SK-N-MC (cell line): Measurements from ENCODE around the gene CDYL.

Experiments
- DNase-seq: peaks from one replicate; pipeline ENCODE4 v3.0.0-alpha.2; 2011; ENCODE audit warnings: low read depth, low spot score
- H3K27ac ChIP-seq: fragments of 200-600 bp; sonication (generic); 2 replicates; pipeline ENCODE4 v1.5.1; 2016; ENCODE audit warnings: mixed run types
- H3K36me3 ChIP-seq: fragments of 200-600 bp; sonication (generic); 2 replicates; pipeline ENCODE4 v1.6.1; 2017; ENCODE audit warnings: antibody characterized with exemption, low read length, mixed read lengths; ENCODE audit not compliant: insufficient read depth
- H3K4me3 ChIP-seq: fragments of 200-600 bp; sonication (generic); 2 replicates; pipeline ENCODE4 v1.5.1; 2016
- H3K9ac ChIP-seq: fragments of 200-600 bp; sonication (generic); 2 replicates; pipeline ENCODE4 v1.8.0; 2017; ENCODE audit warnings: mixed run types, mixed read lengths; ENCODE audit not compliant: insufficient read length
- H3K9me3 ChIP-seq: fragments of 200-600 bp; sonication (generic); 2 replicates; pipeline ENCODE4 v1.6.1; 2017; ENCODE audit warnings: low read depth, mild to moderate bottlenecking, antibody characterized with exemption, low read length, moderate library complexity, mixed read lengths
- EZH2 ChIP-seq: fragments of 200-600 bp; sonication (generic); IDR thresholded peaks from one replicate; pipeline ENCODE4 v1.6.1; 2017; ENCODE audit warnings: antibody characterized with exemption
- FOXP2 ChIP-seq: optimal IDR thresholded peaks from 2 replicates; pipeline ENCODE3; 2011; ENCODE audit warnings: mild to moderate bottlenecking, moderate library complexity; ENCODE audit not compliant: insufficient read depth; ENCODE audit errors: extremely low read length, control extremely low read depth
- POLR2AphosphoS5 ChIP-seq: IDR thresholded peaks from 2 replicates; pipeline ENCODE4 v1.6.1; 2012; ENCODE audit warnings: mild to moderate bottlenecking, low read depth, low read length, borderline replicate concordance

The CDYL gene, protein sequence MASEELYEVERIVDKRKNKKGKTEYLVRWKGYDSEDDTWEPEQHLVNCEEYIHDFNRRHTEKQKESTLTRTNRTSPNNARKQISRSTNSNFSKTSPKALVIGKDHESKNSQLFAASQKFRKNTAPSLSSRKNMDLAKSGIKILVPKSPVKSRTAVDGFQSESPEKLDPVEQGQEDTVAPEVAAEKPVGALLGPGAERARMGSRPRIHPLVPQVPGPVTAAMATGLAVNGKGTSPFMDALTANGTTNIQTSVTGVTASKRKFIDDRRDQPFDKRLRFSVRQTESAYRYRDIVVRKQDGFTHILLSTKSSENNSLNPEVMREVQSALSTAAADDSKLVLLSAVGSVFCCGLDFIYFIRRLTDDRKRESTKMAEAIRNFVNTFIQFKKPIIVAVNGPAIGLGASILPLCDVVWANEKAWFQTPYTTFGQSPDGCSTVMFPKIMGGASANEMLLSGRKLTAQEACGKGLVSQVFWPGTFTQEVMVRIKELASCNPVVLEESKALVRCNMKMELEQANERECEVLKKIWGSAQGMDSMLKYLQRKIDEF

DNA sequence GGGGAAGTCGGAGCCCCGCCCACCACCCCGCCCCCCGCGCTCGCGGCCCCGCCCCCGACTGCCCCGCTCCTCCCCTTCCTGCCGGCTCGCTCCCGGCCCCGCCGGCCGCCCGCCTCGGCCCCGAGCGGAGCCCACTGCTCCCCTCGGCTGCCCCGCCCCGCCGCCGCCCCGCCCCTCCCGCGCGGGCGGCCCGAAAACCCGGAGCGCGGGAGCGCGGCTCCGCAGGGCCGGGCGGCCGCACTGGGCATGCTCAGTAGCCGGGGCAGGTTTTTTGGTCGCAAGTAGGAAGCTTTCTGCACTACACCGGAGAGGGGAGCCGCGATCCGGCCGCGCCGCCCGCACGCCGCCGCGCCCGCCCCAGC is at the start of gene CDYL:
Gene CDYL (plus strand): TSS at position 274 of the 362 bp plus-strand sequence. CDS start 380 bp downstream, outside the sequence.
- no peak for DNase-seq
- Histone ChIP-seq H3K36me3 (peaks cover 7% of the 10 kb centered on the region; the same call in 1 of the 2 replicates), H3K27ac (peak within 1 kb of the TSS; percentile 40; the same call in 1 of the 2 replicates), H3K9ac (peak within 1 kb of the TSS; percentile 75), H3K4me3 (peak within 1 kb of the TSS; percentile 95), H3K9me3 (peaks cover 3% of the 10 kb centered on the region; the same call in 1 of the 2 replicates)
- TF ChIP-seq POLR2AphosphoS5 (no peak), FOXP2 (no peak), EZH2 (no peak)

DNA sequence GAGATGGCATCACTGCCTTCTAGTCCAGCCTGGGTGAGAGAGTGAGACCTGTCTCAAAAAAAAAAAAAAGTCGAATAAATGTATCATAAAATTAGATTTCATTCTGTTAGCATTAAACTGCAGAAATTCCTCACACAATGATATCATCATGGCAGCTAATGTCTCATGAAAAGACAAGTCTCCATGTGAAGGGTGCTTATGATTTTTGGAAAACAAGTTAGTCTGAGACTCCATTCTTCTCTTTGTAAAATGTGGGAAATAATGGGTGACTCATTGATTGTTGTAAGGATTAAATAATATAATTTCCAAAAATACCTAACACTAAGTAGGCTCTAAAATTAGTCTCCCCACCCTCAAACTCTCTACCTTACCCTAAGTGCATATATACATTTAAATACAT is 49.6 kb upstream of the CDYL start:
- TF ChIP-seq POLR2AphosphoS5 (no peak), FOXP2 (no peak), EZH2 (no peak)
- no peaks in the 10 kb centered on the region for H3K9me3 ChIP-seq
- DNase-seq = no peak
- H3K9ac ChIP-seq = no peak overlapping the region
- no peak overlapping the region for H3K27ac ChIP-seq
- no peaks in the 10 kb centered on the region for H3K36me3 ChIP-seq
- H3K4me3 ChIP-seq = no peak overlapping the region

GRCh38 chr6:4727217-4727616 is 49.0 kb upstream of the CDYL start:
- TF ChIP-seq POLR2AphosphoS5 (no peak), FOXP2 (no peak), EZH2 (no peak)
- Histone ChIP-seq H3K27ac (no peak overlapping the region), H3K9ac (no peak overlapping the region), H3K36me3 (no peaks in the 10 kb centered on the region), H3K9me3 (no peaks in the 10 kb centered on the region), H3K4me3 (no peak overlapping the region)
- no peak for DNase-seq

DNA sequence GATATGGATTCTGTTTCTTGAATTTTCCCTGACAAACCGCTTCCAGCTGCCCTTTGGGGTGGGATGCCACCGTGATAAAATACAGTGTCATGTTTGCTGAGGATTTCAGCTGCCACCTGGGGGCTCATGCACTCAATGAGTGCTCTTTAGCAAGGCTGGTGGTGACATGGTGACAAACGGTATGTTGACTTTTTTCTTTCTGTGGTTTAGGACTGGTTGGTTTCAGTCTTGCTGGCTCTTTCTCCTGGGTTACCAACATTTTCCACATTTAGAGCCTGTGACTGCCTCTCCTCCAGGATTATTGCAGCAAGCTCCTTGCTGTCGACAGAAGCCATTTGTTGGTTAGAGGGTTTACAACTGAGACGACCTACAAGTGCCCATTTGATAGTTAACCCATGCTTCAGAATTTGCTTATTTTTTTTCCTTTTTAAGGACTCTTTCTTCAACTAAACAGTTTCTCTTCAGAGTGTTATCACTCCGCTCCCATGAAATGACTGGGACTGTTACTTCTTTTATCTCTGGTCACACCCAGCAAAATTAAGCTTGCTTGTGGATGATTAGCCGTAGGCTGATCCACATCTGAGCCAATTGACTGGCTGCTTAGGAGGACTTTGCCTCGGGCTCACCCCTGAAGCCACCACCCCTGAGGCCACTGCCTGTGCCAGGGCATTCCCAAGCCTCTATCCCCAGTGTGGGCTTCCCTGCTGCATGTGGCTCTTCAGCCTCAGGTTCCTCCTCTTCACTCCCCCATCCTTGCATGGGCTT is 48.4 kb upstream of the CDYL start:
- H3K36me3 ChIP-seq = no peaks in the 10 kb centered on the region
- TF ChIP-seq POLR2AphosphoS5 (no peak), EZH2 (no peak), FOXP2 (no peak)
- H3K27ac ChIP-seq = no peak overlapping the region
- H3K9ac ChIP-seq = no peak overlapping the region
- no peak for DNase-seq
- no peaks in the 10 kb centered on the region for H3K9me3 ChIP-seq
- H3K4me3 ChIP-seq = no peak overlapping the region

DNA sequence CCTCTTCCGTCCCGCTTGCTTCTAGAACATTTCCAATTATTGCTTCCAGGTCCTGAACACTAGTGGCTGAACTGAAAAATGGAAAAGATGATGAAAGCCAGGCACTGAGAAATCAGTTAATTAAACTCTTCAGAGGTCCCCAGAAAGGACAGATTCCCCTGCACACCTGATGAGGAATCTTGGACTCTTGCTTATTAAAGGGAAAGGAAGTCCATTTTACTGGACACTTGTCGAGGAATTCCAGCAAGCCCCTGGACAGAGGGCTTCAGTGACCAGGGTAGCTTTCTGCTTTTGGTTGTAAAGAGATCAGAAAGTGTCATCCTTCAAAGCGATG is 47.8 kb upstream of the CDYL start:
- Histone ChIP-seq H3K9ac (no peak overlapping the region), H3K9me3 (no peaks in the 10 kb centered on the region), H3K4me3 (no peak overlapping the region), H3K36me3 (no peaks in the 10 kb centered on the region), H3K27ac (no peak overlapping the region)
- TF ChIP-seq FOXP2 (no peak), EZH2 (no peak), POLR2AphosphoS5 (no peak)
- DNase-seq = no peak

DNA sequence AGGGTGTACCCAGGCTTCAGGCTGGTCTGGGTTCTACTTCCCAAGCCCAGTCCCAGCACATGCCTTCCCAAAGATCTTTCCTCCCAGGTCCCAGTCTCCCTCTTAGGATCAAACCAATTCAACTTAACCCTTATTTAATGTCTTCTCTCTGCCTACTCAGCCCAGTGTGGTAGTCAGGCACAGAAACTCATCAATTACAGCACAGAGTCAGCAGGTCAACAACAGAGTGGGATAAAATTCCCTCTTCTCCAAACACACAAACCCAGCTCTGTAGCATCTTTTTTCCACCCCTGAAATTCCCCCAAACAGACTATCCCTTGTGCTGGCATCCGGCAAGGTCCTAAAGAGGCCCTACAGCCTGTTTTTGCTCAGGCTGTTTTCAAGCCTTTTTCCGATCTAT is 47.3 kb upstream of the CDYL start:
- H3K27ac ChIP-seq = no peak overlapping the region
- no peaks in the 10 kb centered on the region for H3K9me3 ChIP-seq
- TF ChIP-seq EZH2 = no peak
- no peak for TF ChIP-seq POLR2AphosphoS5
- no peak for TF ChIP-seq FOXP2
- no peak overlapping the region for H3K9ac ChIP-seq
- no peak overlapping the region for H3K4me3 ChIP-seq
- no peak for DNase-seq
- no peaks in the 10 kb centered on the region for H3K36me3 ChIP-seq

- no peaks in the 10 kb centered on the region for H3K36me3 ChIP-seq
- no peak for TF ChIP-seq FOXP2
- TF ChIP-seq EZH2 = no peak
- no peak for TF ChIP-seq POLR2AphosphoS5
- no peak for DNase-seq
- H3K9me3 ChIP-seq = no peaks in the 10 kb centered on the region
- no peak overlapping the region for H3K4me3 ChIP-seq
- H3K27ac ChIP-seq = no peak overlapping the region
- H3K9ac ChIP-seq = no peak overlapping the region
Measured at GRCh38 chr6:4731996-4732395, 44.2 kb upstream of the CDYL start.

GRCh38 chr6:4732691-4733315 is 43.4 kb upstream of the CDYL start:
- DNase-seq = no peak
- Histone ChIP-seq H3K27ac (no peak overlapping the region), H3K36me3 (no peaks in the 10 kb centered on the region), H3K9ac (no peak overlapping the region), H3K9me3 (no peaks in the 10 kb centered on the region), H3K4me3 (0 out of 2 replicates have a peak overlapping the region, but pooled peaks have one; percentile 5)
- TF ChIP-seq EZH2 = no peak
- TF ChIP-seq FOXP2 = no peak
- no peak for TF ChIP-seq POLR2AphosphoS5
